Measurements from ENCODE around the gene SYCE1. TPM values are rescaled to one million over a fixed set of nuclear protein-coding genes. Genes with fewer than 3 reads are reported as not detected.
"Not testable (repeated sequence)": the region's sequence is repeated elsewhere in the genome, so short reads cannot be mapped to it uniquely, and the experiment has no call there.

The SYCE1 gene, protein sequence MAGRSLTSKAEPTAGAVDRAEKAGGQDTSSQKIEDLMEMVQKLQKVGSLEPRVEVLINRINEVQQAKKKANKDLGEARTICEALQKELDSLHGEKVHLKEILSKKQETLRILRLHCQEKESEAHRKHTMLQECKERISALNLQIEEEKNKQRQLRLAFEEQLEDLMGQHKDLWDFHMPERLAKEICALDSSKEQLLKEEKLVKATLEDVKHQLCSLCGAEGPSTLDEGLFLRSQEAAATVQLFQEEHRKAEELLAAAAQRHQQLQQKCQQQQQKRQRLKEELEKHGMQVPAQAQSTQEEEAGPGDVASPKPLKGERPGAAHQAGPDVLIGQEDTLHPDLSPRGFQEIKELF
- total RNA-seq (1 to 10 TPM; 1.5 to 1.6 TPM), polyA plus RNA-seq (0.33 TPM)

DNA sequence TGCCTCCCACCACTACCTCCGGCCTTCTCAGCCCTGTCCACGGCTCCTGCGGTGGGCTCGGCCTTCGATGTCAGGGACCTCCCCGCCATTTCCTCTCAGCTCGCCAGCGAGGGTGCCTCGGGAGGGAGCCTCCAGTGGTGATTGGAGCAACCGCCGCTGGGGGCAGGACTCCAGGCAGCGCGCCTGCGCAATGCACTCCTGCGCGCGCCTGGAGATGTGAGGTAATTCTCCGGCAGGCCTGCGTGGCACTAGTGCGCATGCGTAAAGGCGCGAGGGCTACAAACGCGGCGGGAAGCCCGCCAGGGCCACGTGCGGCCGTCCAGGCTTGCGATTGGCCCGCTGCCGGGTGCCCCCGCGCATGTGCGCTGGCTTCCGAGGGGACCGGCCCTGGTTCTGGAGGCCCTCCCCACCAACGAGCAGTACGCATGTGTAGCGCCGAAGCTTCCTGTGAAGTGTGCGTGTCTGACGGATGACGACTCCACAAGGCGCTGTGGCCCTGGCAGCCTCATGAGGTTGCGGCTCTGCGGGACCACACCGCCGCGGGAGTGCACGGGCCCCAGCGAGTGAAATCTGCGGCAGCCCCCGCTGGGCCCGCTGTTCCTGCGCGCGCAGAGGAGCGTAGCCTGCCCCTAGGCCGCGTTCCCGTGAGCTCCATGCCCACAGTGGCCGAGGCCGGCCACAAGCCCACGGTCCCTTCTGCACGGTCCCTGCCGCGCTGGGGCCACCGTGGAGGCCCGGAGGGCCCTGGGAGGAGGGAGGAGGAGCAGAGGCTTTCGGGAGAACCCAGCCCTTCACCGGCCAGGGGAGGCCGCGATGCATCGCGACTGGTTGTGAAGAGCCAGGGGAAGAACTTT lies at the start of gene SYCE1:
Gene SYCE1, minus strand, starts transcription at position 143 of the 854 bp plus-strand sequence. Its CDS starts 54 bp downstream, at position 89.
- no peak within 1 kb of the TSS for H3K4me3 ChIP-seq (ENCODE audit: low read length)
- peaks cover 9 to 19% of the 10 kb centered on the region in 2 donors for H3K27me3 Mint-ChIP-seq
- no peaks in the 10 kb centered on the region for H3K4me1 Mint-ChIP-seq
- CTCF ChIA-PET, result no interaction called here
- no peaks in the 10 kb centered on the region for H3K4me1 ChIP-seq (ENCODE audit: insufficient read depth, low read length)
- no peaks in the 10 kb centered on the region for H3K36me3 Mint-ChIP-seq
- H3K27ac ChIP-seq (ENCODE audit: low read depth, low read length), result no peak within 1 kb of the TSS
- no peaks in the 10 kb centered on the region for H3K9me3 ChIP-seq (ENCODE audit: low read length)
- peak in 2 of 5 donors; percentile 40 to 66 for DNase-seq
- H3K4me3 Mint-ChIP-seq, result peak within 1 kb of the TSS in 3 of 7 donors; percentile 17 to 65 (median 29)
- peaks cover 7% of the 10 kb centered on the region for H3K27me3 ChIP-seq (ENCODE audit: insufficient read depth, low read length, poor library complexity, severe bottlenecking)
- H3K36me3 ChIP-seq (ENCODE audit: insufficient read depth, low read length), result no peaks in the 10 kb centered on the region
- H3K9me3 Mint-ChIP-seq, result peaks cover 0 to 2% (median 0%) of the 10 kb centered on the region in 5 donors
- POLR2A ChIA-PET, result no interaction called here
- peak within 1 kb of the TSS in 3 of 8 donors; percentile 6 to 53 (median 34) for H3K27ac Mint-ChIP-seq

DNA sequence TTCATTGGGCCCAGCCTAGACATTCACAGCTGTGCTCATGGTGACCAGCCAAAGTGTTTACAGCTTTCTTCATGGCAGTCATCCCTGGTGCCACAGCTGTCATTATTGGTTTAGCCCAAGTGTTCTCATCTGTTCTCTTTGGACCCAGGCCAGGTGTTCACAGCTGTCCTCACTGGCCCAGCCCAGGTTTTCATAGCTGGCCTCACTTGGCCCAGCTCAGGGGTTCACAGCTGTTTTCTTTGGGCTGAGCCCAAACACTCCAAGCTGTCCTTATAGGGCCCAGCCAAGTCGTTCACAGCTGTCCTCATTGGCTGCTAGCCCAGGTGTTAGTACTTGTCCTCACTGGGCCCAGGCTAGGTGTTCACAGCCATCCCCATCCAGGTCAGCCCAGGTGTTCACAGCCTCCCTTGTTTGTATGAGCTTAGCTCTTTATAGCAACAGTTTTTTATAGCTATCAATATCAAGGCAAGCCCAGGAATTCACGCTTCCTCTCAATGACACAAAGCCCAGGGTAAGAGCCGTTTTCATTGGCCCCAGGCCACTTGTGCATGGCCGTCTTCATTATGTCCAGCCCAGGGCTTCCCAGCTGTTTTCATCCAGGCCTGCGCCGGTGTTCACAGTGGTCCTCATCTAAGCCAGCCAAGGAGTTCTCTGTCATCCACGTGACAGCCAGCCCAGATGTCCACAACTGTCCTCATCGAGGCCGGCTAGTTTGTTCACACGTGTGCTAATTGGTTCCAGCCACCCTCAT lies 49.6 kb upstream of the SYCE1 start:
- no peak overlapping the region for H3K27ac ChIP-seq (ENCODE audit: low read depth, low read length)
- no peaks in the 10 kb centered on the region for H3K36me3 ChIP-seq (ENCODE audit: insufficient read depth, low read length)
- Mint-ChIP-seq H3K4me3 (no peak overlapping the region), H3K27ac (no peak overlapping the region), H3K27me3 (peaks cover 15 to 17% of the 10 kb centered on the region in 2 donors), H3K9me3 (peaks cover 0 to 5% (median 0%) of the 10 kb centered on the region in 5 donors), H3K36me3 (peaks cover 0 to 3% (median 0%) of the 10 kb centered on the region in 3 donors), H3K4me1 (no peaks in the 10 kb centered on the region)
- no peak for DNase-seq
- no peaks in the 10 kb centered on the region for H3K9me3 ChIP-seq (ENCODE audit: low read length)
- H3K4me1 ChIP-seq (ENCODE audit: insufficient read depth, low read length), result no peaks in the 10 kb centered on the region
- H3K4me3 ChIP-seq (ENCODE audit: low read length), result no peak overlapping the region
- no peaks in the 10 kb centered on the region for H3K27me3 ChIP-seq (ENCODE audit: insufficient read depth, low read length, poor library complexity, severe bottlenecking)
- ChIA-PET POLR2A (no interaction called here), CTCF (interaction anchor here (1.3 to 1.7 kb wide), 2 partner anchors 17 to 285 kb away, joined by 3 to 7 read pairs; no protein-coding TSS in a partner anchor)

DNA sequence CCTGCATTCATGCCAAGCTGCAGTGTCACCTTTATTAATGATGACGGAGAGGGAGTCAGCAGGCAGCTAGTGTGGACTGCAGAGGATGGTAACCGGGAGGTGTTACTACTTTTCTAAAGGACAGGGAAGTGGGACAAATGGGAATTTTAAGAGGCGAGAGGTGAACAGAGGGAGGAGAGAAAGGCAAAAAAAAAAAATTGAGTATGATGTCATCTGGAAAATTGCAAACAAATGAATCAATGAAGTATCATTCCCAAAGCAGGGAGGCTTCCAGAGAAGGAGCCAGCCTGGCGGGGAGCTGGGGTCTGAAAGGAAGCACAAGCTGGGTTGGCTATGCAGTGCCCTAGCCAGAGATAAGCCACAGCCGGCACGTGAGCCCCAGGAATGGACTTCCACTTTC lies 48.3 kb upstream of the SYCE1 start:
- peaks cover 0 to 5% (median 2%) of the 10 kb centered on the region in 5 donors for H3K9me3 Mint-ChIP-seq
- Histone ChIP-seq H3K4me1 (ENCODE audit: insufficient read depth, low read length) (no peaks in the 10 kb centered on the region), H3K27ac (ENCODE audit: low read depth, low read length) (no peak overlapping the region), H3K4me3 (ENCODE audit: low read length) (no peak overlapping the region), H3K36me3 (ENCODE audit: insufficient read depth, low read length) (no peaks in the 10 kb centered on the region), H3K27me3 (ENCODE audit: insufficient read depth, low read length, poor library complexity, severe bottlenecking) (no peaks in the 10 kb centered on the region), H3K9me3 (ENCODE audit: low read length) (no peaks in the 10 kb centered on the region)
- peaks cover 0 to 2% (median 0%) of the 10 kb centered on the region in 3 donors for H3K36me3 Mint-ChIP-seq
- peaks cover 0 to 3% (median 0%) of the 10 kb centered on the region in 3 donors for H3K4me1 Mint-ChIP-seq
- ChIA-PET CTCF (interaction anchor here (1.7 kb wide), 1 partner anchor 284 kb away, joined by 7 read pairs; no protein-coding TSS in a partner anchor), POLR2A (no interaction called here)
- no peak for DNase-seq
- peaks cover 11 to 19% of the 10 kb centered on the region in 2 donors for H3K27me3 Mint-ChIP-seq
- no peak overlapping the region for H3K27ac Mint-ChIP-seq
- H3K4me3 Mint-ChIP-seq, result no peak overlapping the region

DNA sequence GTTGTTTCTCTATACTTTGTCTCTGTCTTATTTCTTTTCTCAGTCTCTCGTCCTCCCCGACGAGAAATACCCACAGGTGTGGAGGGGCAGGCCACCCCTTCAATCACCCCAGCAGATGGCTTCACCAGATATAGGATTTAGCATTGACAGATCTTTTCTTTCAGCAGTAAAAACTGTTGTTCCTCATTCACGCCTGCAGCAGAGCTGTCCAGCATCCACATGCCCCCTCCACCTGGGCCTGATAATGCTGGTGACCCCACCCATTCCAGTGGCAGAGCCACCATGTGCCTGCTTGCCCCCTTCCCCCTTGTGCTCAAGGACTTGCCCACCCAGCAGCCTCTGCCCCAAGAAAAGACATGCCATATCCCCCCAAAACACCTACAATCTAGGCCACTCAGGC lies 45.7 kb upstream of the SYCE1 start:
- CTCF ChIA-PET, result no interaction called here
- H3K9me3 ChIP-seq (ENCODE audit: low read length), result no peaks in the 10 kb centered on the region
- H3K4me3 Mint-ChIP-seq, result no peak overlapping the region
- peaks cover 0 to 8% (median 0%) of the 10 kb centered on the region in 3 donors for H3K36me3 Mint-ChIP-seq
- no peak for DNase-seq
- peaks cover 0 to 12% (median 4%) of the 10 kb centered on the region in 5 donors for H3K9me3 Mint-ChIP-seq
- no peak overlapping the region for H3K27ac Mint-ChIP-seq
- POLR2A ChIA-PET, result no interaction called here
- H3K27ac ChIP-seq (ENCODE audit: low read depth, low read length), result no peak overlapping the region
- no peak overlapping the region for H3K4me3 ChIP-seq (ENCODE audit: low read length)
- H3K27me3 ChIP-seq (ENCODE audit: insufficient read depth, low read length, poor library complexity, severe bottlenecking), result no peaks in the 10 kb centered on the region
- peaks cover 0 to 5% (median 0%) of the 10 kb centered on the region in 3 donors for H3K4me1 Mint-ChIP-seq
- peaks cover 21 to 43% of the 10 kb centered on the region in 2 donors for H3K27me3 Mint-ChIP-seq
- no peaks in the 10 kb centered on the region for H3K4me1 ChIP-seq (ENCODE audit: insufficient read depth, low read length)
- no peaks in the 10 kb centered on the region for H3K36me3 ChIP-seq (ENCODE audit: insufficient read depth, low read length)

DNA sequence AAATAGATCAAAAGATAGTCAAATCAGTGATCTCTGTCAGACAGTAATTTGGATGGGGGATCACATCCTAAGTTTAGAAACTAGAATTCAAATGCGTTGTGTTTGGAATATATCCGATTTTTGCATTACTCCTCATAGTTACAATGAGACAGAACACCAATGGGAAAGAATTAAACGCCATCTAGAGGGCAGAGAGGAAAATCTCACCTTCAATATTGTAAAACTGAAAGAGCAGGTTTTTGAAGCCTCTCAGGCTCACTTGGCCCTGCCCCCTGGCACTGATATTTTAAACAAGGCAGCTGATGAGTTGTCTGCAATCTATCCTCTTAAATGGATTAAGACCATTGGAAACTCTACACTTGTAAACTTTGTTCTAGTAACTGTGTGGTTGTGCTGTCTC lies 43.5 kb upstream of the SYCE1 start:
- Mint-ChIP-seq H3K27ac (no peak overlapping the region), H3K9me3 (peaks cover 0 to 12% (median 4%) of the 10 kb centered on the region in 5 donors), H3K27me3 (peaks cover 21 to 64% of the 10 kb centered on the region in 2 donors), H3K36me3 (peaks cover 0 to 8% (median 0%) of the 10 kb centered on the region in 3 donors), H3K4me1 (peaks cover 0 to 5% (median 0%) of the 10 kb centered on the region in 3 donors), H3K4me3 (no peak overlapping the region)
- Histone ChIP-seq H3K9me3 (ENCODE audit: low read length) (no peaks in the 10 kb centered on the region), H3K27me3 (ENCODE audit: insufficient read depth, low read length, poor library complexity, severe bottlenecking) (no peaks in the 10 kb centered on the region), H3K4me1 (ENCODE audit: insufficient read depth, low read length) (no peaks in the 10 kb centered on the region), H3K4me3 (ENCODE audit: low read length) (no peak overlapping the region), H3K27ac (ENCODE audit: low read depth, low read length) (no peak overlapping the region), H3K36me3 (ENCODE audit: insufficient read depth, low read length) (no peaks in the 10 kb centered on the region)
- POLR2A ChIA-PET, result no interaction called here
- DNase-seq, result no peak
- CTCF ChIA-PET, result interaction anchor here (3.1 kb wide), 1 partner anchor 9 kb away, joined by 10 read pairs; no protein-coding TSS in a partner anchor

DNA sequence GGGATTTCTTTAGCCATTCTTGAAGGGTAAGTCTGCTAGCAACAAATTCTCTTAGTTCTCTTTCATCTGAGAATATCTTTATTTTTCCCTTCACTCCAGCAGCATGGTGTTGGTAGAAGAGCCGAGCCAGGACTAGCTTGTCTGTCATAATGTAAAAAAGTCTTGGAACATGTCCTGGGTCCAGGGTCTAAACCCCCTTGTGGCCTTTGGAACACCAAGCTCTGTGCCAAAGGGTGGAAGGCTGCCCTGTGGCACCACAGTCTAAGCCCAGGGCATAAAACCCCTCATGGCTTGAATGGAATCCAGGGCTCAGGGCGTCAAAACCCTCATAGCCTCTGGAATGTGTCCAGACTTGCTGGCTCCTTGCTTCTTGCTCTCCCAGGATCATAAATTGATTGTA lies 38.1 kb upstream of the SYCE1 start:
- H3K4me1 Mint-ChIP-seq; H3K36me3 ChIP-seq (ENCODE audit: insufficient read depth, low read length); H3K4me1 ChIP-seq (ENCODE audit: insufficient read depth, low read length); H3K4me3 ChIP-seq (ENCODE audit: low read length); CTCF ChIA-PET; H3K27ac Mint-ChIP-seq; H3K36me3 Mint-ChIP-seq; H3K9me3 ChIP-seq (ENCODE audit: low read length); H3K27me3 ChIP-seq (ENCODE audit: insufficient read depth, low read length, poor library complexity, severe bottlenecking); H3K4me3 Mint-ChIP-seq; POLR2A ChIA-PET; H3K27ac ChIP-seq (ENCODE audit: low read depth, low read length); H3K9me3 Mint-ChIP-seq; DNase-seq: not testable (repeated sequence)
- peaks cover 19 to 90% of the 10 kb centered on the region in 2 donors for H3K27me3 Mint-ChIP-seq

DNA sequence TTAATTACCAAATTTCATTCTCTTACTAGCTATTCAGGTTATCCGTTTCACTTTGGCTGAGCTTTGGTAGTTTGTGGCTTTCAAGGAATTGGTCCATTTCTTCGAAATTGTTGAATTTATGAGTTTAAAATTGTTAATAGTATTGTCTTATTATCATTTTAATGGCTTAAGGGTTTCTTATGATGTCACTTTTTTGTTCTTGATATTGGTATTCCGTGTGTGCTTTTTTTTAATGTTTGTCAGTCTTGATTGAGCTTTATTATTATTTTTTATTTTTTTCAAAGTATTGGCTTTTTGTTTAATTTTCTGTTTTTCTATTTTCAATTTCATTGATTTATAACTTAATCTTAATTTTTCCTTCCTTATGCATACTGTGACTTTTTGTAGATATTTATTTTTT lies 35.3 kb upstream of the SYCE1 start:
- Mint-ChIP-seq H3K36me3 (no peaks in the 10 kb centered on the region), H3K9me3 (no peaks in the 10 kb centered on the region), H3K4me3 (no peak overlapping the region), H3K27ac (no peak overlapping the region), H3K27me3 (peaks cover 19 to 91% of the 10 kb centered on the region in 2 donors), H3K4me1 (no peaks in the 10 kb centered on the region)
- Histone ChIP-seq H3K36me3 (ENCODE audit: insufficient read depth, low read length) (no peaks in the 10 kb centered on the region), H3K4me1 (ENCODE audit: insufficient read depth, low read length) (no peaks in the 10 kb centered on the region), H3K27ac (ENCODE audit: low read depth, low read length) (no peak overlapping the region), H3K9me3 (ENCODE audit: low read length) (no peaks in the 10 kb centered on the region), H3K4me3 (ENCODE audit: low read length) (no peak overlapping the region), H3K27me3 (ENCODE audit: insufficient read depth, low read length, poor library complexity, severe bottlenecking) (no peaks in the 10 kb centered on the region)
- POLR2A ChIA-PET, result no interaction called here
- DNase-seq, result no peak
- CTCF ChIA-PET, result no interaction called here

Data from CD8-positive, alpha-beta memory T cell (primary cell).